HUES64 (cell line): ENCODE results near the gene GATD1.

Experiments
- H3K27ac ChIP-seq: 2 replicates; pipeline ENCODE4 v1.7.0; 2013; ENCODE audit warnings: low read depth, low read length, inconsistent platforms
- H3K27me3 ChIP-seq: 2 replicates; pipeline ENCODE4 v1.6.1; 2013; ENCODE audit warnings: mild to moderate bottlenecking, low read length; ENCODE audit not compliant: insufficient read depth
- H3K36me3 ChIP-seq: 2 replicates; pipeline ENCODE4 v1.6.1; 2013; ENCODE audit warnings: mild to moderate bottlenecking, low read length; ENCODE audit not compliant: insufficient read depth
- H3K4me1 ChIP-seq: 2 replicates; pipeline ENCODE4 v1.6.1; 2013; ENCODE audit warnings: mild to moderate bottlenecking, low read length, moderate library complexity; ENCODE audit not compliant: insufficient read depth
- H3K4me3 ChIP-seq: 2 replicates; pipeline ENCODE4 v1.5.1; 2013; ENCODE audit warnings: mild to moderate bottlenecking, low read length, moderate library complexity
- H3K9ac ChIP-seq: 2 replicates; pipeline ENCODE4 v1.6.1; 2013; ENCODE audit warnings: mild to moderate bottlenecking, low read depth, low read length
- H3K9me3 ChIP-seq: 2 replicates; pipeline ENCODE4 v1.6.1; 2013; ENCODE audit warnings: low read depth, low read length; ENCODE audit not compliant: insufficient read depth
- WGBS: fragments of 150-250, 120-280 bp; methylation state at CpG from one replicate; pipeline ENCODE4 v1.1.7; 2013; ENCODE audit warnings: missing lambda C conversion rate; 5-methylcytosine and 5-hydroxymethylcytosine counted together

The GATD1 gene

DNA sequence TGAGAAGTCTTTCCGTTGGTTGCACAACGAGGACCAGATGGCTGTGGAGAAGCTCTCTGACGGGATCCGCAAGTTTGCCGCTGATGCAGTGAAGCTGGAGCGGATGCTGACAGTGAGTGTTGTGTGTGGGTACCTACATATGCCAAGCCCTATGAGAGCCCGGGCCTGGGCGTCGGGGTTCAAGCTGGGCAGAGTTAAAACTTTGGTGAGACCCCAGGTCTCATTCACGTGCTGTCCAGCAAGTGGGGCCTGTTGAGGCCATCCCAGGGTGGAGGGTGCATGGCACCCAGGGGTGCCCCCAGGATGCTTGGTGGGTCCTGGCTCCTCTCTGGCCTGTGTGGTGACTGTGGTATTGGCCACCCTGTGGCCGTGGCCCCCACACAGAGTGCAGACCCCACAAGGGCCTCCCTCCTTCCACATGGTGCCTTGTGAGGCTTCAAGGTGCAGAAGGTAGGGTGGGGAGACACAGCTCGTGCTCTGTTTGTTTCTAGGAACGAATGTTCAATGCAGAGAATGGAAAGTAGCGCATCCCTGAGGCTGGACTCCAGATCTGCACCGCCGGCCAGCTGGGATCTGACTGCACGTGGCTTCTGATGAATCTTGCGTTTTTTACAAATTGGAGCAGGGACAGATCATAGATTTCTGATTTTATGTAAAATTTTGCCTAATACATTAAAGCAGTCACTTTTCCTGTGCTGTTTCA lies 12.8 kb downstream of the GATD1 start:
- no peaks in the 10 kb centered on the region for H3K27me3 ChIP-seq
- H3K27ac ChIP-seq: no peak overlapping the region; the same call in 1 of the 2 replicates
- peaks cover 7% of the 10 kb centered on the region; the same call in 1 of the 2 replicates for H3K4me1 ChIP-seq
- no peak overlapping the region for H3K4me3 ChIP-seq
- no peak overlapping the region for H3K9ac ChIP-seq
- 95% methylated on average over 18 of the region's 18 CpGs for WGBS
- no peaks in the 10 kb centered on the region for H3K9me3 ChIP-seq
- peaks cover 77% of the 10 kb centered on the region for H3K36me3 ChIP-seq

DNA sequence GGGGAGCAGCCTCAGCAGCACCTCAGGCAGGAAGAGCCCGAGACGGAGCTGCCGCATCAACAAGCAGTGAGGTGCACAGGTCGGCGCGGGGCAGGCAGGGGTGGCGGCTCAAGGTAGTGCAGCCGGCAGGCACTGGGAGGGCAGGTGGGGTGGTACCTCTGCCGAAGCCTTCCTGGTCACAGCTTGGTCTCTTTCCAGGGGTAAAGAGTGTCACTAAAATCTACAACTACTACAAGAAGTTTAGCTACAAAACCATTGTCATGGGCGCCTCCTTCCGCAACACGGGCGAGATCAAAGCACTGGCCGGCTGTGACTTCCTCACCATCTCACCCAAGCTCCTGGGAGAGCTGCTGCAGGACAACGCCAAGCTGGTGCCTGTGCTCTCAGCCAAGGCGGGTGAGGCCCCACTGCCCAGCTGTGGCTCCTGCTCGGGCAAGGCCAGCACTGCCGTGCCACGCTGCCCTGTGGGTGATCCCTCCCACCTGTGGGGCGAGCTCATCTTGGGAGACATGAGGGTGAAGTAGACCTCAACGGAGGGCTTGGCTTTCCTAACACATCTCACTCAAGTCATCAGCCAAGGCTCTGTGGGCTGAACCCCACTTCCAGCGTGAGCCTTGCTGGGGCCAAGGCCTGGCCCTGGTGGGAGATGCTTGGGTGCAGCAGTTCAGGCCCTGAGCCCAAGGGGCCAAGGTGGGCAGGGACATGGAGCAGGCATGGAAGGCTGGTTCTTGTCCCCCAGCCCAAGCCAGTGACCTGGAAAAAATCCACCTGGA lies 13.6 kb downstream of the GATD1 start:
- 94% methylated on average over 22 of the region's 22 CpGs for WGBS
- Histone ChIP-seq H3K9ac (no peak overlapping the region; the same call in 1 of the 2 replicates), H3K36me3 (peaks cover 79% of the 10 kb centered on the region), H3K9me3 (no peaks in the 10 kb centered on the region), H3K27ac (no peak overlapping the region), H3K27me3 (no peaks in the 10 kb centered on the region), H3K4me1 (peaks cover 7% of the 10 kb centered on the region; the same call in 1 of the 2 replicates), H3K4me3 (no peak overlapping the region)

DNA sequence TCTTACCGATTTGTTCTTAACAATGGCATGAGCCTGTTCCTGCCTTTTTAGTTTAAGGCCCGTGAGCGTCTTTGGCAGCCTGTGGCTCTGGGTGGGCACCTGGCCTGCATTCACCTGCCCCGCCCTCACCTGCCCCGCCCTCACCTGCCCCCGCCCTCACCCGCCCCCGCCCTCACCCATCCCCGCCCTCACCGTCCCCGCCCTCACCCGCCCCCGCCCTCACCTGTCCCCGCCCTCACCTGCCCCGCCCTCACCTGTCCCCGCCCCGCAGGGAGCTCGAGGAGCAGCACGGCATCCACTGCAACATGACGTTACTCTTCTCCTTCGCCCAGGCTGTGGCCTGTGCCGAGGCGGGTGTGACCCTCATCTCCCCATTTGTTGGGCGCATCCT lies 14.2 kb downstream of the GATD1 start:
- Histone ChIP-seq H3K27me3 (no peaks in the 10 kb centered on the region), H3K27ac (no peak overlapping the region), H3K4me1 (peaks cover 7% of the 10 kb centered on the region; the same call in 1 of the 2 replicates), H3K9me3 (no peaks in the 10 kb centered on the region), H3K4me3 (no peak overlapping the region), H3K9ac (no peak overlapping the region; the same call in 1 of the 2 replicates), H3K36me3 (peaks cover 85% of the 10 kb centered on the region)
- 85% methylated on average over 14 of the region's 24 CpGs for WGBS

DNA sequence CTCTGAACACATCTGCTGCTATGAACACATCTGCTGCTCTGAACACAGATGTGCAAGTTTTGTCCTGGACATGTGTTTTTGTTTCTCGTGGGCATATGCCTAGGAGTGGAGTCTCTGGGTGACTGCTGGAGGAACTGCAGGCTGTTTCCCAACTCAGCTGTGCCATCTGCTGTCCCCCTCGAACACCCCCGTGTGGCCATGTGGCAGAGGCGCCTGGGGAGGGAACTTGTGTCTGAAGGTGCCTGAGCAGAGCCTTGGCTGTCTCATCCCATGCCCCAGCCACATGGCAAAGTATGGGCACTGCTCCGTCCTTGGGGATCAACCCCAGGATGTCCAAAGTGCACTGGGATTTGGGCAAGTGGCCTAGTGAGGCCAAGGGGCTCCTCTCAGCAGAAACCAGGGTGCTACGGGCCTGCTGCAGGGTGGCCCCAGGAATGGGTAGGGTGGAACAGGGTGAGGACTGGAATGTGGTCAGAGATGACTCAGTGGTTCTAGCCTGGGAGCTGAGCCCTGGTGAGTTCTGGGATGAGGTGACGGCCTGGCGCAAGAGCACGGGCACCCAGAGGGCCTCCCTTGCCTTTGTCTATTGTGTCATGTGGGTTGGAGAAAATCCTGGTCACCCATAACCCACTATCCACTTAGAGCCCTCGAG lies 14.7 kb downstream of the GATD1 start:
- peaks cover 88% of the 10 kb centered on the region for H3K36me3 ChIP-seq
- no peak overlapping the region for H3K9ac ChIP-seq
- peaks cover 7% of the 10 kb centered on the region; the same call in 1 of the 2 replicates for H3K4me1 ChIP-seq
- WGBS: 89% methylated on average over 9 of the region's 10 CpGs
- H3K27ac ChIP-seq: peak overlapping the region; percentile 21
- no peak overlapping the region for H3K4me3 ChIP-seq
- H3K27me3 ChIP-seq: no peaks in the 10 kb centered on the region
- H3K9me3 ChIP-seq: no peaks in the 10 kb centered on the region

DNA sequence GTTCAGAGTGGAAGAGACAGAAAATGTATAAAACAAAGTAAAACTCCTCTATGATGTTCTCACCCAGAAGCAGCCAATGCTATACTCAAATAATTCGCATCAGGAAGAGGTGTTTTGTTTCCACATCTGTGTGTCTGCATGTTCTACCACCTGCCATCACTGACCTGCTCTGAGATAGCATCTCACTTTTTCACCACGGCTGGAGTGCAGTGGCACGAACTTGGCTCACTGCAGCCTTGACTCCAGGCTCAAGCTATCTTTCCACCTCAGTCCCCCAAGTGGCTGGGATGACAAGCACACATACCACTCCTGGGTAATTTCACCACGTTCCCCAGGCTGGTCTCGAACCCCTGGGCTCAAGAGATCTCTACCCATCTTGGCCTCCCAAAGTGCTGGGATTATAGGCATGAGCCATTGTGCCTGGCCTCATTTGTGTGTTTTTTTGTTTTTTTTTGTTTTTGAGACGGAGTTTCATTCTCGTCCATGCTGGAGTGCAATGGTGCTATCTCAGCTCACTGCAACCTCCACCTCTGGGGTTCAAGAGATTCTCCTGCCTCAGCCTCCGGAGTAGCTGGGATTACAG lies 15.7 kb downstream of the GATD1 start:
- Histone ChIP-seq H3K9me3 (no peaks in the 10 kb centered on the region), H3K27ac (no peak overlapping the region), H3K36me3 (peaks cover 88% of the 10 kb centered on the region), H3K4me1 (peaks cover 7% of the 10 kb centered on the region; the same call in 1 of the 2 replicates), H3K27me3 (no peaks in the 10 kb centered on the region), H3K4me3 (no peak overlapping the region), H3K9ac (no peak overlapping the region)
- WGBS: 94% methylated on average over 8 of the region's 8 CpGs

DNA sequence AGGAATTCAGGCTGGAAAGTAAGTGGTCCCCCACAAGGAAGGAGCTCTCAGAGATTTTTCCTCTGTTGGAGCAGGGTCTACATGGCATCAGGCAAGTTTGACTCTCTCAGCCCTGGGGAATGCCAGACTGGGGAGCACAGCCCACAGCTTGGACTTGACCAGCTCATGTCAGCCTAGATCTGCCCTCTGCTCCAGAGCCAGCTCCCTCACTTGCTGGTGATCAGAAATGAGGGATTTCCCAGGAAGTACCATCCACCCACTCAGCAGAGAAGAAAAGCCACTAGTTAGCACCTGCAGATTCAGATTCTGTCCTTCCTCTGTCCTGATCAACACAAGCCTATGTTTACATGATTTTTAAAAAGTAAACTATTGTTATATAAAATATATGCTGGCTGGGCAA lies 17.1 kb downstream of the GATD1 start:
- H3K27ac ChIP-seq: no peak overlapping the region
- H3K36me3 ChIP-seq: peaks cover 91% of the 10 kb centered on the region
- no peaks in the 10 kb centered on the region for H3K27me3 ChIP-seq
- H3K9me3 ChIP-seq: no peaks in the 10 kb centered on the region
- no peak overlapping the region for H3K4me3 ChIP-seq
- H3K9ac ChIP-seq: no peak overlapping the region
- peaks cover 7% of the 10 kb centered on the region; the same call in 1 of the 2 replicates for H3K4me1 ChIP-seq

DNA sequence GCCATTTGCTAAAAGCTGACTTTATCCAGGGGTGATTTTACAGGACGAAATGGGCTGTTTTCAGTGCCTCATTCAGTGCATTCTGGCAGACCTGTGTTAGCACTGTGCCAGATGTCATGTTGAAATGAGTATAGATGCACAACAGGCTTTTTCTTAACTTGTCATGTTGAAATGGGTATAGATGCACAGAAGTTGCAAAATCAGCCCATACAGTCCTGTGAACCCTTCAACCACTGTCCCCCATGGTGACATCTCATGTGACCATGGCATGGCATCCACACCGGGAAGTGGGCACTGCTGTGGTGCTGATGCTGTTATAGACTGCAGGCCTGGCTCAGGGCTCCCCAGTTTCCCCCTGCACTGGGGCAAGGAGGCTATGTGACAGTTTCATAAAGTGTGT lies 27.6 kb downstream of the GATD1 start:
- Histone ChIP-seq H3K9me3 (no peaks in the 10 kb centered on the region), H3K27me3 (no peaks in the 10 kb centered on the region), H3K27ac (no peak overlapping the region), H3K36me3 (peaks cover 6% of the 10 kb centered on the region; the same call in 1 of the 2 replicates), H3K4me1 (peaks cover 17% of the 10 kb centered on the region; the same call in 1 of the 2 replicates), H3K4me3 (no peak overlapping the region), H3K9ac (no peak overlapping the region)
- 90% methylated on average over 2 of the region's 2 CpGs for WGBS

DNA sequence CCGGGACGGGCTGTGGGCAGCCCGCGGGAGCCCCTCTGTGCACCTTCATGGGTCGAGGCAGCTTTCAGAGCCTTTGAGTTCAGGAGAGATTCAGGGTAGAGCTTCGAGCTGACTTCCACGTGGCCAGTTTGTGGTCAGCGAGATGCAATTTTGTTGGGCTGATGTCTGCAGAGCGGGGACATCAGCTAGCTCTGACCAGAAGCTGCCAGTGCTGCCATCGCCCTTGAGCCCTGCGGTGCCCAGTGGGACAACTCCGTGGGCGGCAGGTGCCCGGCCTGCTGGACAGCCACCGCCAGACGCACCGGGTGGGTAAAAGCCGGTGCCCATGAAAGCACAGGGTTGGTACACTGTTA lies 29.3 kb downstream of the GATD1 start:
- Histone ChIP-seq H3K4me3 (peak overlapping the region; percentile 80), H3K36me3 (peaks cover 6% of the 10 kb centered on the region; the same call in 1 of the 2 replicates), H3K27ac (peak overlapping the region; percentile 73), H3K9ac (peak overlapping the region; percentile 80), H3K4me1 (peaks cover 17% of the 10 kb centered on the region; the same call in 1 of the 2 replicates), H3K9me3 (no peaks in the 10 kb centered on the region), H3K27me3 (no peaks in the 10 kb centered on the region)
- WGBS: 10% methylated on average over 18 of the region's 18 CpGs

DNA sequence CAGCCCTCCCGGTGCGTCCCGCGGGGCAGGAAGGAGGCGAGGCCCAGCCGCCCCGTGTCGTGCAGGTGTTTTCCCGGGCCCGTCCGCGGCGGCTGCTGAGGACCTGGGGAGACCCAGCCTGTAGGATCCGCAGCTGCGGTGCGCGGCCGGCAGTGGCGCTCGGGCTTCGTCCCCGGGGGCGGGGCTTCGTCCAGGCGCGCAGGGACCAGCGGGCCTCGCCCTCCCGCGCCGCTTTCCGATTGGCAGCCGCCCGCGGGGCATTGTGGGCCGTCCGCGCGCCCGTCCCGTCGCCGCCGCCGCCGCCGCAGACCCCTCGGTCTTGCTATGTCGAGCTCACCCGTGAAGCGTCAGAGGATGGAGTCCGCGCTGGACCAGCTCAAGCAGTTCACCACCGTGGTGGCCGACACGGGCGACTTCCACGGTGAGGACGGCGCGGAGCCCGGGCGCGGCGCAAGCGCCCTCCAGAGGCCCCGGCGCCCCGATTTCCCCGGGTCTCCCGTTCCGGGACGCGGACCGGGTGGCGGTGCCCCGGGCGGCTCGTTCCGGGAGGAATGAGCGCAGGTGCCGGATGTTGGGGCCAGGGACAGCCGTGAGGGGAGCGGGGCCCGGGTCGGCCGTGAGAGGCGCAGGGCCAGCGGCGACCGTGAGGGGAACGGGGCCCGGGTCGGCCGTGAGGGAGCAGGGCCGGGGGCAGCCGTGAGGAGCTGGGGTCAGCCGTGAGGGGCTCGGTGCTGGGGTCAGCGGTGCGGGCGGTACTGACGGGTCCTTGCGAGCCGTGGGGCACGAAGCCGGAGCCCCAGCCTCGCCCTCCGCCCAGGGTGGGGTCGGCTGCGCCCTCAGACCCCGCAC lies 29.9 kb downstream of the GATD1 start, which contains the start of gene TALDO1:
TALDO1 (plus strand) TSS at position 307 of the 849 bp plus-strand sequence; CDS start at position 325, 18 bp downstream.
- under 1% methylated on average over 112 of the region's 112 CpGs for WGBS
- Histone ChIP-seq H3K9me3 (no peaks in the 10 kb centered on the region), H3K4me1 (peaks cover 17% of the 10 kb centered on the region; the same call in 1 of the 2 replicates), H3K36me3 (peaks cover 2% of the 10 kb centered on the region; the same call in 1 of the 2 replicates), H3K9ac (peak within 1 kb of the TSS; percentile 80), H3K27ac (peak within 1 kb of the TSS; percentile 93), H3K4me3 (peak within 1 kb of the TSS; percentile 80), H3K27me3 (no peaks in the 10 kb centered on the region)
